WERI-Rb-1 (cell line): Measurements from ENCODE around the gene PAPPA.

ENCODE experiments used
- DNase-seq: peaks from one replicate; pipeline ENCODE4 v3.0.0-alpha.2; 2020
- H3K27ac ChIP-seq: fragments of 250-450 bp; sonication (Bioruptor Pico); 2 replicates; pipeline ENCODE4 v1.5.1; 2020; ENCODE audit warnings: mild to moderate bottlenecking, moderate library complexity
- H3K27me3 ChIP-seq: fragments of 250-450 bp; sonication (Bioruptor Pico); 2 replicates; pipeline ENCODE4 v1.5.1; 2021; ENCODE audit warnings: mild to moderate bottlenecking, low read depth, moderate library complexity; ENCODE audit not compliant: insufficient read depth, severe bottlenecking
- H3K36me3 ChIP-seq: fragments of 250-450 bp; sonication (Bioruptor Pico); 2 replicates; pipeline ENCODE4 v1.5.1; 2020; ENCODE audit warnings: mild to moderate bottlenecking, moderate library complexity
- H3K4me3 ChIP-seq: 2 replicates; pipeline ENCODE4 v1.5.1; 2011; ENCODE audit warnings: low read depth, mild to moderate bottlenecking, control low read depth, low read length
- H3K9me3 ChIP-seq: fragments of 250-450 bp; sonication (Bioruptor Pico); 2 replicates; pipeline ENCODE4 v1.5.1; 2021; ENCODE audit warnings: mild to moderate bottlenecking, moderate library complexity; ENCODE audit not compliant: severe bottlenecking
- CTCF ChIP-seq: IDR thresholded peaks from 2 replicates; pipeline ENCODE4 v1.5.1; 2011; ENCODE audit warnings: low read depth, mild to moderate bottlenecking, control low read depth, inconsistent platforms, low read length

PAPPA gene

GRCh38 chr9:116378873-116379272 lies 225.3 kb downstream of the PAPPA start:
- DNase-seq = no peak
- H3K27me3 ChIP-seq = no peaks in the 10 kb centered on the region
- H3K27ac ChIP-seq = no peak overlapping the region
- no peaks in the 10 kb centered on the region for H3K9me3 ChIP-seq
- TF ChIP-seq CTCF = no peak
- H3K36me3 ChIP-seq = peaks cover 4% of the 10 kb centered on the region
- no peak overlapping the region for H3K4me3 ChIP-seq

- Histone ChIP-seq H3K27me3 (no peaks in the 10 kb centered on the region), H3K4me3 (no peak overlapping the region), H3K9me3 (no peaks in the 10 kb centered on the region), H3K36me3 (peaks cover 4% of the 10 kb centered on the region), H3K27ac (no peak overlapping the region)
- no peak for DNase-seq
- no peak for TF ChIP-seq CTCF
Measured at GRCh38 chr9:116379821-116380220, 226.2 kb downstream of the PAPPA start.

GRCh38 chr9:116380496-116380995 lies 227.0 kb downstream of the PAPPA start:
- Histone ChIP-seq H3K4me3 (no peak overlapping the region), H3K27ac (no peak overlapping the region), H3K36me3 (peaks cover 7% of the 10 kb centered on the region), H3K27me3 (no peaks in the 10 kb centered on the region), H3K9me3 (no peaks in the 10 kb centered on the region)
- TF ChIP-seq CTCF = no peak
- no peak for DNase-seq

- no peak for TF ChIP-seq CTCF
- Histone ChIP-seq H3K27me3 (no peaks in the 10 kb centered on the region), H3K27ac (no peak overlapping the region), H3K9me3 (no peaks in the 10 kb centered on the region), H3K4me3 (no peak overlapping the region), H3K36me3 (peaks cover 7% of the 10 kb centered on the region)
- no peak for DNase-seq
Measured at GRCh38 chr9:116381350-116381749, 227.8 kb downstream of the PAPPA start.

GRCh38 chr9:116382053-116382452 lies 228.5 kb downstream of the PAPPA start:
- DNase-seq = no peak
- Histone ChIP-seq H3K36me3 (peaks cover 7% of the 10 kb centered on the region), H3K27ac (no peak overlapping the region), H3K4me3 (no peak overlapping the region), H3K9me3 (no peaks in the 10 kb centered on the region), H3K27me3 (no peaks in the 10 kb centered on the region)
- no peak for TF ChIP-seq CTCF

GRCh38 chr9:116383133-116383532 lies 229.5 kb downstream of the PAPPA start:
- no peak overlapping the region for H3K27ac ChIP-seq
- no peak for TF ChIP-seq CTCF
- DNase-seq = no peak
- no peaks in the 10 kb centered on the region for H3K9me3 ChIP-seq
- H3K36me3 ChIP-seq = peaks cover 3% of the 10 kb centered on the region
- no peak overlapping the region for H3K4me3 ChIP-seq
- H3K27me3 ChIP-seq = no peaks in the 10 kb centered on the region
